T follicular helper cell (primary cell): Measurements from ENCODE around the gene POU2F2.

Experiments
- DNase-seq: peaks from one replicate; pipeline ENCODE4 v3.0.0-alpha.2; 2020; ENCODE audit warnings: low read depth
- total RNA-seq, 2 experiments: gene quantifications; one replicate each; lab custom pipeline; 2026; lab: John Stamatoyannopoulos, UW

POU2F2 gene
- total RNA-seq = 53.6 to 105 reads per million in 2 experiments

- peak; percentile 79 for DNase-seq
Observed at GRCh38 chr19:42132030-42132628, at the start of gene POU2F2. Gene POU2F2 (minus strand): TSS chr19:42132446. CDS start chr19:42132411, 35 bp downstream.

GRCh38 chr19:42178791-42179674 lies 46.8 kb upstream of the POU2F2 start:
- DNase-seq = no peak

DNA sequence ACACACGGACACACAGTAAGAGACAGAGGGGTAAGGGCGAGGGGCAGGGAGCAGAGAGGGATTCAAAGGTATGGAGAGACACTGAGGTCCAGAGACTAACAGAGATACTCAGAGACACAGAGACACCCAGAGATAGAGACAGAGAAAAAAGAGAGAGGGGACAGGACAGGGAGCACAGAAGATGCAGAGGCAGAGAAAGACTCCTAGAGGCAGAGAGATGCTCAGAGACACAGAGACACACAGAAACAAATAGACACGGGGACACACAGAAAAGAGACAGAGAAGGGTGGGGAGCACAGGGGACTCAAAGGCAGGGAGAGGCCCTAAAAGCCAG lies 45.4 kb upstream of the POU2F2 start:
- DNase-seq = no peak

DNA sequence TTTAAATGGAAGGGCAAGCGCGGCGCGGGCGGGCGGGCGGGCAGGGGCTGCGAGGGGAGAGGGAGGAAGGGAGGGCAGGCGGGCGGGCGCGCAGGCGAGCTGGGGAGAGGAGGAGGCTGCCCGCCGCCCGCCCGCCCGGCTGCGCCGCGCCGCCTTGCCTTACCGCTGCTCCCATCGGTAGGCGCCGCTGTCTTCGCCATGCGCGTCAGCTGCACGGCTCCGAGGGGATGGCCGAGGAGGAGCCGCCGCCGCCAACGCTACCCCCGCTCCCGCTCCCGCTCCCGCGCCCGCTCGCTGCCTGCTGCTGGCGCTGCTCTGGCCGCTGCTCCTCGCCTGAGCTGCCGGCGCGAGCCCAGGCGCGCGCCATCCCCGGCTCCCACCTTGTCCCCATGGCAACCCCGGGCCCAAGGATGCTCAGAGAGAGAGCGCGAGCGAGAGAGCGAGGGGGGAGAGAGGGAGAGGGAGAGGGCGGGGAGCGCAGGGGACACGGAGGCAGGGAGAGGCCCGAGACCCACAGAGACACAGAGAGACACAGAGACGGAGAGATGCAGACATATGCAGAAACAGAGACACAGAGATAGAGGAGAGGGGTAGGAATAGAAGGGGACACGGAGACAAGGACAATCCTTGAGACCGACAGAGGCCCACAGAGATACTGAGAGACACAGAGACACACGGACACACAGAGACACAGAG lies 44.9 kb upstream of the POU2F2 start:
- DNase-seq = peak; percentile 66

DNA sequence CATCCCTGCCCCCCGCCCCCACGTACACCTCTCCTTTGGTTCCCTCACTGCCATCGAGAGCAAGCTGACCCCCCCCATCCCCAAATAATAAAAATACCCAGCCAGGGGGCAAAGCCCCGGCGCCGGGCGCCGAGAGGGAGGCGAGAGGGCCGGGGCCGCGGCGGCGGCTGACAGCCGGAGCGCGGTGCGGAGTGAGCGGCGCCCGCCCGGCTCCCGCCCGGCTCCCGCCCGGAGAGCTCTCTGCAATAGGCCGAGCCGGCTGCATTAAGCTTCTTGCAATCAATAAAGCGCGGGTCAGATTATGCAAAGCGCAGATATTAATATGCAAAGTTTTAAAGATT lies 44.4 kb upstream of the POU2F2 start:
- DNase-seq = no peak

GRCh38 chr19:42175952-42176648 lies 43.9 kb upstream of the POU2F2 start:
- DNase-seq = no peak

DNA sequence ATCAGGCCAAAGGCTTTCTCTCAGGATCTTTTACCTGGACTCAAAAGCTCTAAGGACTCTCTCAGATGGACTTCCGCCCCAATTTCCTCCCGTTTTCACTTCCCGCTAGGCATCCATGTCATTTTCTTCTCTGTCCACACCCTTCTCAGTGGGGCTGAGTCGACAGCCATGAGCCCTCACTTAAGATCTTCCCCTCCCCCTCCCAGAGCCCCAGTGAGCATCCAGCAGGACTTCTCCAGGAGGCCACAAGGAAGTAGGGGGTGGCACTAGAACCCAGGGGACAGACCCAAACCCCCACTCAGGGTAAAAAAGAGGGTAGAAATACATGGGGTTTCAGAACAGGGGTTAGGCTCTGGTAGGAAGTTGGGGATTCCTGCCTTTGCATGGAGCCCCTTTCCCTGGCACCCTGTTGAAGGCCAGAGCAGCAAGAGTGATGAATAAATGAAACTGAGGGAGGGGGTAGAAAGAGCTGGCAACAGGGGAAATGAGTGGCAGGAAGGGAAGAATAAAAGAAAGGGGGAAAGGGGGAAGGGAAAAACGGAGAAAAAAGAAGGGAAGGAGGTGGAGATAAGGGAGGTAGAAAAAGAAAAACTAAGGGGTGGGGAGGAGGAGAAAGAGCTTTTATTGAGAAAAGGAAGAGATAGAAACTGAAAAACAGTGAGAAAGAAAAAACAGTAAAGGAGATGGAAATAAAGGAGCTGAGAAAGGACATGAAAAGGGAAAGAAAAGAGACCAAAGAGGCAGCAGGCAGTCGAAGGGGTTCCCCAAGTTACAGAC lies 42.9 kb upstream of the POU2F2 start:
- DNase-seq = no peak

- no peak for DNase-seq
Observed at GRCh38 chr19:42174188-42174587, 41.9 kb upstream of the POU2F2 start.

GRCh38 chr19:42173695-42174094 lies 41.4 kb upstream of the POU2F2 start:
- no peak for DNase-seq

- DNase-seq = no peak
Observed at GRCh38 chr19:42172261-42172660, 40.0 kb upstream of the POU2F2 start.

- no peak for DNase-seq
Observed at GRCh38 chr19:42170715-42171114, 38.5 kb upstream of the POU2F2 start.

DNA sequence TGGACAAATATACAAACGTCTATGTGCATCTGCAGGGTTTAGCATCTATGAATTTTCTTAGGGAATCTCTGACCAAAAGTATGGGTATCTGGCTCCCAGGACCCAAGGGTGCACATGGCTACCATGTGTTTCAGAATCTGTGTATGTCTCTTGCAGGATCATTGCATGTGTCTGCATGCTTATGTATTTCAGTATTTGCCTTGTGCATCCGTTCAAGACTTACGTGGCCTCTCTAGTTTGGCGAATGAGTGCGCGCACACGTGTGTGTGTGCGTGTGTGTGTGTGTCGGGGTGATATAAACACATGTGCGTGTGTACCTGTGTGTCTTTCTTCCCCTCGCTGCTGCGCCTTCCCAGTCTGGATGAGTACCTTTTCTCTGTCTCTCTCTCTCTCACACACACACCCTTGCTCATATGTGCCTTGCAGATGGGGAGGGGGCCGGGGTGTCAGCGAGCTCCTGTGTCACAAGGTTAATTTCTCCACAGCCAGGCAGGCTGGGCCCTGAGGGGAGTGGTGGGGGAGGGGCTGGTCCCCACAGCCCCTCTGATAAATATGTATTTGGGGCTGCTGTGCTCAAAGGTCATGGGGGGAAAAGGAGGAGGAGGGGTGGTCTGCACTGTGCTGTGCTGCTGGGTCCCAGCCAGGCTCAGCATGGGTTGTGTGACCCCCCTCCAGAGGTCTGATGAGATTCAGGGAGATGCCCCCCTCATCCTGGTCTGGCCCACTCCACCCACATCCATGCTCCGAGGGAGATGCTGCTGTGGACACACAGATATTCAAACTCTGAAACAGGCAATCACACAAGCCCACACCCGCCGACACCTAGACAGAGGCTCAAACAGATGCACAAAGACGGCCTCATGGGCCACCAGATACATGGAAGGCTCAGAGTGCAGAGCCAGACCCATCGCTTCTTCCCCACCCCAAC lies 37.5 kb upstream of the POU2F2 start:
- no peak for DNase-seq

DNA sequence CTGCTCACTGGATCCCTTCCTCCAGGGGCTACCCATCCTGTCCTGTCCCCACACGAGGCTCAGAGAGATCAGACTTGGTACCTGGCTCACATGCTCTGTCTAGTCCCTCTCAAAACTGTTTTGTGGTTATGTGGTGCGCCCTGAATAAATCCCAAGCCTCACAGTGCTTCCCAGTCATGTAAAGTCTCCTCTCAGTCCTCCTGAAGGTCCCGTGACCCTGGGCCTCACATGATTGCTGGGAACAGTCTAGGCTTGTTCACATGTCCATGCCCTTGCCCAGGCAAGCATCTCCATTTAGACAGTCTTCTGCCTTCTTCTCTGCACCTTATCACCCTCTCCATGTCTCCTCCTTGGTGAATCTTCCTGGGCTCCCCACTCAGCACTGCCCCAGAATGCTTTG lies 36.0 kb upstream of the POU2F2 start:
- no peak for DNase-seq

GRCh38 chr19:42166316-42166715 lies 34.1 kb upstream of the POU2F2 start:
- DNase-seq = no peak

- DNase-seq = no peak
Observed at GRCh38 chr19:42165146-42165545, 32.9 kb upstream of the POU2F2 start.

DNA sequence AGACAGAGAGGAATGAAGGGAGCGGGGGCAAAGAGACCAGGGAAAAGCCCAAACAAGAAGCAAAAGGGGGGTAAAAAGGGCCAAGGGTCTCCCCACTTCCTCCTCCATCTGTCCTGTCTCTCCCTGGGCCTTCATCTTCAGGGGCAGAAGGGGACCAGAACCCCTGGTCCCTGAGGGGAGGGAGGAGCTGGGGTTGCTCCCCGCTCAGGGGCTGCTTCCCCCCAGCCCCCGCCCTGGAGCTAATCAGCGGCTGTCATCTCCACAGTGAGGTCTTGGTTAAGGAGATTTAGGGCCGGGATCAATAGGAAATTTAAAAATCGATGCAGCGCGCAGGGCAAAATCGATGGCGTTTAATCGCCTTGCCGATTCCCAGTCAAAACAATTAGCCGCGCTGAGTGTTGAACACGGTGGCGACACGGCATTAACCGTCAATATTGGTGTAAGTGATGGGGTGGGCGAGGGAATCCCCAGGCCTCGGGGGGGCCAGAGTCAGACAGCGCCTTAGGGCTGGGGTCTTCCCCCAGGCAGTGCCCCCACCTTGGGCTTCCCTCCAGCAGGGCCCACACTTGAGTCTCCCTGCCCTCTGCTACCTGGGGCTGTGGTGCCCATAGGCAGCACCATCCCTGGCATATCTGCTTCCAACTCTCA lies 29.5 kb upstream of the POU2F2 start:
- DNase-seq = no peak

- DNase-seq = no peak
Observed at GRCh38 chr19:42159942-42160341, 27.7 kb upstream of the POU2F2 start.

- DNase-seq = no peak
Observed at GRCh38 chr19:42158926-42159325, 26.7 kb upstream of the POU2F2 start.

- no peak for DNase-seq
Observed at GRCh38 chr19:42156571-42156970, 24.3 kb upstream of the POU2F2 start.

DNA sequence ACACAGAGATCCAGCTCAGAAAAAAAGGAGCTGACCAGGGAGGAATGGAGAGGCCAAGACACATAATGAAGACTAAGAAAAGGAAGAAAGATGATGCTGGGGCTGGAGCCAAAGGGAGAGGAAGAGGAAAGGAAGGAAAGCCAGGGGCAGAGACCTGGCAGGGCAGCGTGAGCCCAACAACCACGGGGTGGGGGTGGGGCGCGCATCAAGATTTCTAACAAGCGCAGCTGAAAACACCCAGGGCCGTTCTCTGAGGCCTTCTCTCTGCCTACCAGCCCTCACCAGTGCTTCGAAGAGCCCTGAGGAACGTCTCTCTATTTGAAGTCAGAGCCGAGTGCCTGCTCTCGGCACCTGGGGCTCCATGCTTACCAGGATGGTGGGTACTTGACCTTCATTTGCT lies 23.6 kb upstream of the POU2F2 start:
- no peak for DNase-seq
